ENCODE results near the gene TMEM60.
"Not testable (repeated sequence)": the region's sequence is repeated elsewhere in the genome, so short reads cannot be mapped to it uniquely, and the experiment has no call there.

The TMEM60 gene

DNA sequence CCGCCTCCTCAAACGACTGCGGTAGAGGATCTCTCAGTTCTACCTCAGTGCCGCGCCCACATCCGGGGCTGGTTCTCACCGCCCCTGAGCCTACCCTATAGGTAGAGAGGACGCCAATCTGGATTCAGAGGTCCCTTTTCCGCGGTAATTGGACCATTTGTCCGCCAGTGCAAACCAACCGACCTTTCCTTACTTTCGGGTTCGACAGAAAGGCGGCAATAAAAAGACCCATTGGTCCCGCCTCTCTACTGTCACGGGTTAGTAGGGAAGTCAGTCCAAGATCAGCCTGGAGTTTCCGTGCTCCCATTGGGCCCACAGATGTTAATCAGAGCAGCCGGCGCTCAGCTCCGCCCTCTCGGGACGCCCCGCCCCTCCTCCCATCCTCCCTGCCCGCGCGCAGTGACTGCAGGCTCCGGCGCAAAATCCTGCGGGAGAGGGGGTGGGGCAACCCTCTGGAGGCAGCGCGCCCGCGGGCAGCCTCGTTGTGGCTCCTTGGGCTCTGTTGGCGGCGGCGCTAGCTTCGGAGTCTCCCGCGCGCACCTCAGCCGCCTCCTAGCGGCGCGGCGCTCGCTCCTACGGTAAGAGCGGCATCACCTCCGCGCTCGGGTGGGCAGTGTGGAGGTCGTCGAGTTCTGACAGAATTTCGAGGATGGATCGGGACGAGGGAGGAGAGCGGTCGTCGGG is at the start of gene TMEM60, which contains the start of gene PHTF2:
TSS of gene TMEM60 (minus strand) at position 41 of the 684 bp plus-strand sequence. CDS start 4,061 bp downstream, outside the sequence.
TSS of gene PHTF2 (plus strand) at position 380 of the 684 bp plus-strand sequence.
- peak; percentile 90 for DNase-seq (ENCODE audit: low read depth)

DNA sequence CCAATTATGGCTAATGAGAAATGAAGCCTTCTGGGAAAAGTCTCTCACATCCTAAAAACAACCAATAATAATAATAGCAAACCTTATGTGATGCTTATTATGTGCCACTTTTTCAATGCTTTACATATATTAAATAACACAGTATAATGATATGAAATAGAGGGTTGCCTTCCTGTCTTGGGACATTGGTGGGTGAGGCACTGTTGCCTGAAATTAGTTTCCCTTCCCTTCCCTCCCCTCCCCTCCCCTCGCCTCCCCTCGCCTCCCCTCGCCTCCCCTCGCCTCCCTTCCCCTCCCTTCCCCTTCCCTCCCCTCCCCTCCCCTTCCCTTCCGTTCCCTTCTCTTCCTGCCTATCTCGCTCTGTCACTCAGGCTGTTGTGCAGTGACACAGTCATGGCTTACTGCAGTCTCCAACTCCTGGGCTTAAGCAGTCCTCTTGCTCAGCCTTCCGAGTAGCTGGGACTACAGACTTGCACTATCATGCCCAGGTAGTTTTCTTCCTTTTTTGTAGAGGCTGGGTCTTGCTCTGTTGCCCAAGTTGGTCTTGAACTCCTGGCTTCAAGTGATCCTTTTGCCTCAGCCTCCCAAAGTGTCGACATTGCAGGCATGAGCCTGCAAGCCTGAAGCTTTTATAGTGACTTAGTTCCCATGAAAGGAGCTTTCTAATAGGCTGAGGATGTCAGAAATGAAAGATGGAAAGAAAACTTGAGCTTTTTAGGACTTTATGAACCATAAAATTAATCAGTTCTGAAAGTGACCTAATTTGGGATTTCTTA is 48.3 kb upstream of the TMEM60 start:
- DNase-seq (ENCODE audit: low read depth) = no peak

- DNase-seq (ENCODE audit: low read depth) = no peak
These were observed 45.0 kb upstream of the TMEM60 start for GRCh38 chr7:77843194-77843593.

DNA sequence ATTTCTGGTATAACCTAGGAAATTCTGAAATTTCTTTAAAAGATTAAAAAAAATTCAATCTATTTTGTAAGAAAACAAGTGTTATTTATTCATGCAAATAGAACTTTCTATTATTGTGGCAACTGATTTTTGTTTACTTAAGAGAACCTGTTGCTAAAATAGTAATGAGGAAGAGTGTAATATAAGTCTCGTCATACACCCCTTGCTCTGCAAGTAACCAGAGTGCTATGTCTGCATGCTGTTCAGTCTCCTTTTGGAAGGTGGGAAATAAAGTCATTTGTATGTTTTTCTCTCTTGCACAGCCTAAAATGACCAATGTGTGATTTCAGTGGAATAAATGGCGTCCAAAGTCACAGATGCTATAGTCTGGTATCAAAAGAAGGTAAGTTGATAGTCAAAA is 41.7 kb upstream of the TMEM60 start:
- DNase-seq (ENCODE audit: low read depth) = no peak

GRCh38 chr7:77838929-77839491 is 40.8 kb upstream of the TMEM60 start:
- no peak for DNase-seq (ENCODE audit: low read depth)

- no peak for DNase-seq (ENCODE audit: low read depth)
These were observed 39.7 kb upstream of the TMEM60 start for GRCh38 chr7:77837966-77838365.

- no peak for DNase-seq (ENCODE audit: low read depth)
These were observed 39.0 kb upstream of the TMEM60 start for GRCh38 chr7:77837275-77837674.

GRCh38 chr7:77836425-77836824 is 38.2 kb upstream of the TMEM60 start:
- not testable (repeated sequence) for DNase-seq (ENCODE audit: low read depth)

GRCh38 chr7:77833136-77833535 is 34.9 kb upstream of the TMEM60 start:
- no peak for DNase-seq (ENCODE audit: low read depth)

DNA sequence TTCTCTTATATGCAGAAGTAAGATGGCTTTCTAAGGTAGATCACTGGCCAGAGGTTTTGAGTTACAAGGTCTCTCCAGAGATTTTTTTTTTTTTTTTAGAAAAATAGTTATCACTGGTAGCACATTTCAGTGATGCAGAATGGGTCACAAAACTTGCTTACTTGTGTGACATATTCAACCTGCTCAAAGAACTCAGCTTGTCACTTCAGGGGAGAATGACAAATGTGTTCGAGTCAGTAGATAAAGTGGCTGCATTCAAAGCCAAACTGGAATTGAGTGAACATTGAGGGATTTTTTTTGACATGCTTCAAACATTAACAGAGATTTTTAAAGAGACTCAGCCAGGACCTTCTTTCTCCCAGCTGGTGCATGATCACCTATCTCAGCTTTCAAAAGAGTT is 33.7 kb upstream of the TMEM60 start:
- no peak for DNase-seq (ENCODE audit: low read depth)

DNA sequence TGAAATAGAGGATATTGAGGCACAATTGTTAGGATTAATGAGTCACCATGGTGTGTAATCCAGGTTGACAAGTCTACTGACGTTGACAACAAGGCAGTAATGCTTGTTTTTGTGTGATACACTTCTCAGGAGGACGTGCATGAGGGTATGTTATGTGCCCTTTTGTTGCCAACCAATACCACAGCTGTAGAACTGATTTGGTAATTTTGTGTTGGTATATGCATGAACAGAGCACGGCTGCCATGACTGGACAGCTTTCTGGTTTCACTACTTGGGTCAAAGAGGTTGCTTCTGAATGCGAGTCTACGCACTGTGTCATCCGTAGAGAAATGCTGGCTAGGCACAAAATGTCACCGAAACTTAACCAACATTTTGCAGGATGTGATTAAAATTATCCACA is 33.2 kb upstream of the TMEM60 start:
- no peak for DNase-seq (ENCODE audit: low read depth)

GRCh38 chr7:77830649-77831355 is 32.6 kb upstream of the TMEM60 start:
- no peak for DNase-seq (ENCODE audit: low read depth)

DNA sequence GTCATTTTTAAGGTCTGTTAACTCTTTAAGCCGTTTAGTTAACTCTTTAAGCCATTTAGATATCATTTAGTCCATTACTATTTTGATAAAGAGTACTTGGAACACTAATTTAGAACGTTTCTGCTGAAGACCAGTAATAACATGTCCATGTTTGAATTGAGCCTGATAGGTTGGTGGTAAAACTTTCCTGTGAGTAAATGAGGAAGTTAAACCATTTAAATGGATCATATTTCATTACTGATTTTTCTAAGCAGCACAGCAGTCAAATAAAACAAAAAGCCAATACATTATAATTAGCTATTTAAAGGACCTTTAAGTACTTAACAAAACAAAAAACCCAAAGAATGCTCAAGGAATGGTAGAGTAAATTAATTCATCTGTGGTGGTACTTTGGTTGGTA is 29.8 kb upstream of the TMEM60 start:
- DNase-seq (ENCODE audit: low read depth) = no peak

DNA sequence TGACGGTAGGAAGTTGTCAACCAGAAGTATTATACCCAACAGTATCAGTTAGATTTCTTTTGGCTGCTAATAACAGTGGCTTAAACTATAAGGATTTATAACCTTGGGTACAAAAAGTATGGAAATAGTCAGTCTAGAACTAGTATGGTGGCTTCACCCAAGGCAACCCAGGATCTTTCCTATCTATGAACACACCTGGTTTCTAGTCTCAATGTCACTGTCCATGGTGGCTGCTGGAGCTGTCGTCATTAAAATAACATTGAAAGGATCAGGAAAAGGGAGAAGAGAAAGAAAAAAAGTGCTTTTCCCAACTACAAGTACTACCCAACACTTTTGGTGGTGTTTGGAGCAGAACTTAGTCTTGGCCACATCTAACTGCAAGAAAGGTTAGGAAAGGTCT is 28.1 kb upstream of the TMEM60 start:
- no peak for DNase-seq (ENCODE audit: low read depth)

- no peak for DNase-seq (ENCODE audit: low read depth)
These were observed 26.9 kb upstream of the TMEM60 start for GRCh38 chr7:77825131-77825530.

GRCh38 chr7:77824636-77825035 is 26.4 kb upstream of the TMEM60 start:
- no peak for DNase-seq (ENCODE audit: low read depth)

GRCh38 chr7:77823787-77824186 is 25.6 kb upstream of the TMEM60 start:
- no peak for DNase-seq (ENCODE audit: low read depth)

DNA sequence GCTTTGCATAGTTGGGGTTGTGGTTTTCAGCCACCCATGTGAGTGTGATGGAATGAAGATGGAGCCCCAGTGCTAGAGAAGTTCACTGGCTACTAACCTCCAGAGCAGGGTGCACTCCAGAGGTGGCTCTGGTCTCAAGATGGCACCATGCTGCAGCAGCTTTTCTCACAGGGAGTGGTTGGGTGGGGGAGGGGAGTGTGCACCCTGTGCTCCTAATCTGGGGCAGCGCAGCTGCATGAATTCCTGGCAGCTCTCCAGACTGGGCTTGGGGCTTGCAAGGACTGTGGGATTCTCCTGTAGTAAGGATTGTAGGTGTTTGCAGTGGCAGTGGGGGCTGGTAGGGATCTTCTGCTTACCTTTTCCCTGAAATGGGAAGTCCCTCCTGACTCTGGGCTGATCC is 24.0 kb upstream of the TMEM60 start:
- no peak for DNase-seq (ENCODE audit: low read depth)

GRCh38 chr7:77820967-77821366 is 22.7 kb upstream of the TMEM60 start:
- DNase-seq (ENCODE audit: low read depth) = no peak

DNA sequence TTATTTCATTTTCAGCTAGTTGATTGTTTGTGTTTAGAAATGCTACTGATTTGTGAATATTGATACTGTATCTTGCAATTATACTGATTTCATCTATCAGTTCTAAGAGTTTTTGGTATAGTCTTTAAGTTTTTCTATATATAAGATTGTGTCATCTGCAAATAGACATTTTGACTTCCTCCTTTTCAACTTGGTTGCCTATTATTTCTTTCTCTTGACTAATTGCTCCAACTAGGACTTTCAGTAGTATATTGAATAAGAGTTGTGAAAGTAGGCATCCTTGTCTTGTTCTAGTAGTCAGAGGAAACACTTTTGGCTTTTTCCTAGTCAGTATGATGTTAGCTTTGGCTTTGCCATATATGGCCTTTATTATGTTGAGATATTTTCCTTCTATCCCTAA is 20.8 kb upstream of the TMEM60 start:
- DNase-seq (ENCODE audit: low read depth) = no peak

DNA sequence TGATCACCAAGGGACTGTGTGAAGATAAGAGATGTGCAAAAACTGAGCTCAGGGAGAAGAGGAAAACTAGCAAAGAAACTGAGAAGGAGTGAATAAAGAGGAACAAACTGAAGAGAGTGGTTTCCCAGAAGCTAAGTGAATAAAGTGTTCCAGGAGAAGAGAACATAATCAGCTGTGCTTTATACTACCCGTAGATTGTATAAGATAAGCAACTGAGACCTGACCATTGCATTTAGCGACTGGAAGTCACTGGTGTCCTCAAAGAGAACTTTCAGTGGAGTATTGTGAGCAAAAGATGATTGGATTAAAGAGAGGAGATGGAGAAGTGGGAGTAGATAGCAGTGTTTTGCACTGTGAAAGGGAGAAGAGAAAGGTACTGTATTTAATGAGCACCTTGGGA is 14.9 kb upstream of the TMEM60 start:
- DNase-seq (ENCODE audit: low read depth) = no peak

- DNase-seq (ENCODE audit: low read depth) = no peak
These were observed 14.1 kb upstream of the TMEM60 start for GRCh38 chr7:77812290-77812685.

Data from stimulated activated CD8-positive, alpha-beta memory T cell treated with anti-CD3 and anti-CD28 coated beads, Interleukin-4, amount 100 ng/mL, for 24 hours (primary cell).